Measurements from ENCODE around the gene PRAMEF12.

- TF ChIP-seq ZNF565 (CRISPR knock-in tag; conservative IDR thresholded peaks at IDR 0.05; ENCODE audit: low read depth) (no peak), PPARA (CRISPR knock-in tag; IDR thresholded peaks at IDR 0.05; ENCODE audit: borderline replicate concordance) (no peak), ZFP30 (CRISPR knock-in tag; IDR thresholded peaks at IDR 0.05) (no peak), ARNTL (CRISPR knock-in tag; IDR thresholded peaks at IDR 0.05; ENCODE audit: borderline replicate concordance, low read depth) (no peak), RARB (CRISPR knock-in tag; IDR thresholded peaks at IDR 0.05) (no peak), PATZ1 (CRISPR knock-in tag; IDR thresholded peaks at IDR 0.05; ENCODE audit: borderline replicate concordance) (no peak), TCF4 (CRISPR knock-in tag; IDR thresholded peaks at IDR 0.05; ENCODE audit: borderline replicate concordance) (no peak), ZC3H10 (CRISPR knock-in tag; IDR thresholded peaks at IDR 0.05) (no peak)
Observed at GRCh38 chr1:12772520-12772919, 1.0 kb upstream of the PRAMEF12 start.

Data from SK-N-SH treated with all-trans-retinoic acid at 6 μM for 48 hours (cell line).